ENCODE measurements around the gene UGT1A4. TPM values are rescaled to one million over a fixed set of nuclear protein-coding genes. Genes with fewer than 3 reads are reported as not detected.

Gene UGT1A4
- total and polyA plus RNA-seq, 9 of the 15 experiments (the other 6 are each of a cell fraction or from before 2014, with no cell fraction given) = not detected

- Histone ChIP-seq H4K20me1 (replicated peaks; ENCODE audit: control insufficient read depth, insufficient read depth, low read length) (no peaks in the 10 kb centered on the region), H2AFZ (ENCODE audit: low read depth, low read length) (no peak overlapping the region), H3K27me3 (ENCODE audit: control insufficient read depth in 2 of 2, insufficient read depth in 2 of 2, low read length in 2 of 2) (peaks cover 0 to 20% of the 10 kb centered on the region in 2 experiments; a peak in 2 of 5 replicates), H3K4me1 (replicated peaks in 1 of 2; ENCODE audit: control insufficient read depth in 2 of 2, insufficient read depth in 2 of 2, low read length in 2 of 2) (0 out of 5 replicates have a peak, but pooled peaks cover 0 to 3% of the 10 kb centered on the region in 2 experiments), H3K4me2 (ENCODE audit: insufficient read depth, low read length) (no peak overlapping the region), H3K9me3 (replicated peaks; ENCODE audit: control insufficient read depth, insufficient read depth, low read depth, low read length) (no peaks in the 10 kb centered on the region), H3K36me3 (ENCODE audit: control insufficient read depth, insufficient read depth, low read length) (no peaks in the 10 kb centered on the region), H3K4me3 (no peak overlapping the region), H3K79me2 (ENCODE audit: control insufficient read depth, insufficient read depth, low read length) (no peaks in the 10 kb centered on the region), H3K9me1 (ENCODE audit: control insufficient read depth, insufficient read depth, low read length) (no peaks in the 10 kb centered on the region), H3K27ac (ENCODE audit: extremely low read depth, low read depth, low read length) (no peak overlapping the region), H3K9ac (ENCODE audit: insufficient read depth in 1 of 2, low read depth in 2 of 2, low read length in 2 of 2) (no peak overlapping the region)
- no TSS peak for BruUV-seq (replicated peaks)
- WGBS (ENCODE audit: insufficient coverage, low coverage, missing lambda C conversion rate) = 2% methylated on average over 7 of the region's 7 CpGs
- DNase-seq (ENCODE audit: extremely low read depth in 1 of 4, low spot score in 3 of 4) (no peak), ATAC-seq (no peak), FAIRE-seq (no peak)
- CTCF ChIA-PET (ENCODE audit: low intra/inter-chr PET ratio) = no interaction called here
- intact Hi-C loops (cut with micrococcal nuclease) (loop anchor here (10.0 kb wide), 1 partner anchor 128 kb away; no protein-coding TSS in a partner anchor), in situ Hi-C loops (cut with MboI) (no loop called here)
- no peak for TF ChIP-seq HINFP (tag; conservative IDR thresholded peaks at IDR 0.05; ENCODE audit: low read depth)
- no peak for TF ChIP-seq E4F1 (CRISPR knock-in tag; IDR thresholded peaks at IDR 0.05; ENCODE audit: borderline replicate concordance)
- TF ChIP-seq ADNP (tag; IDR thresholded peaks at IDR 0.05) = no peak
- TF ChIP-seq ZBTB2 (IDR thresholded peaks at IDR 0.05) = no peak
- POLR2A ChIA-PET = no interaction called here
Observed at GRCh38 chr2:233713262-233713615, 5.3 kb upstream of the UGT1A4 start.

All from K562 (cell line).